ENCODE results near the gene ZNF205. TPM values are rescaled to one million over a fixed set of nuclear protein-coding genes. Genes with fewer than 3 reads are reported as not detected.

ZNF205 gene
- total and polyA plus RNA-seq, 10 of the 15 experiments (the other 5 are each of a cell fraction or from before 2014, with no cell fraction given), result 0.26 to 1.5 (median 0.78) TPM; not detected in 2

- Histone ChIP-seq H3K79me2 (ENCODE audit: control insufficient read depth, insufficient read depth, low read length) (no peaks in the 10 kb centered on the region), H4K20me1 (ENCODE audit: control insufficient read depth, insufficient read depth) (no peaks in the 10 kb centered on the region), H3K9ac (ENCODE audit: control insufficient read depth, insufficient read depth, low read length) (peak overlapping the region; percentile 81), H3K36me3 (ENCODE audit: control insufficient read depth in 2 of 2, insufficient read depth in 2 of 2, low read length in 1 of 2) (no peaks in the 10 kb centered on the region), H3K27ac (ENCODE audit: control insufficient read depth, insufficient read depth) (peak overlapping the region; percentile 41), H2AFZ (ENCODE audit: control insufficient read depth, low read depth, low read length) (peak overlapping the region; percentile 74), H3K4me3 (peak overlapping the region; percentile 96), H3K9me3 (replicated peaks; ENCODE audit: control insufficient read depth, insufficient read depth, low read length) (no peaks in the 10 kb centered on the region; the same call in 2 of the 3 replicates), H3K4me1 (ENCODE audit: control insufficient read depth, insufficient read depth, low read length) (peaks cover 17% of the 10 kb centered on the region), H3K4me2 (ENCODE audit: control insufficient read depth, insufficient read depth) (peak overlapping the region; percentile 97), H3K27me3 (replicated peaks in 1 of 2; ENCODE audit: control insufficient read depth in 2 of 2, insufficient read depth in 2 of 2, low read length in 1 of 2) (peaks cover 0 to 2% of the 10 kb centered on the region in 2 experiments; a peak in 1 of 4 replicates)
- WGBS (ENCODE audit: insufficient coverage, insufficient replicate concordance, low lambda C conversion rate, missing lambda C conversion rate), result under 1% methylated on average over 66 of the region's 70 CpGs
- intact Hi-C loops (cut with micrococcal nuclease; ENCODE audit: unreplicated experiment) (loop anchor here (1.0 to 10.0 kb wide), 2 partner anchors 8 to 106 kb away; no protein-coding TSS in a partner anchor), in situ Hi-C loops (cut with MboI) (no loop called here)
- FAIRE-seq (peak; percentile 86), ATAC-seq (peak; percentile 88), DNase-seq (ENCODE audit: low read depth, low spot score) (no peak)
- TSS peak; percentile 84 for BruUV-seq (replicated peaks)
- ChIA-PET POLR2A (interaction anchor here (0.6 to 3.6 kb wide), 7 partner anchors 9 to 1850 kb away, joined by 3 to 16 read pairs (median 6); partner anchors contain the start of gene ZNF213), CTCF (interaction anchor here (0.8 to 3.5 kb wide), 6 partner anchors 9 to 240 kb away, joined by 3 to 18 read pairs (median 4); partner anchors contain the start of gene ZNF213), SMC1A (ENCODE audit: uncharacterized antibody, unreplicated experiment) (interaction anchor here (0.8 to 1.6 kb wide), 4 partner anchors 8 to 13 kb away, joined by 4 to 5 read pairs (median 4); no protein-coding TSS in a partner anchor), RAD21 (ENCODE audit: unreplicated experiment) (interaction anchor here (0.7 to 2.5 kb wide), 7 partner anchors 8 to 1195 kb away, joined by 3 to 11 read pairs (median 3); partner anchors contain the start of gene IL32)
- TF ChIP-seq ZNF687 (IDR thresholded peaks at IDR 0.05) (no peak), ZNF622 (IDR thresholded peaks at IDR 0.05) (no peak), ETV6 (conservative IDR thresholded peaks at IDR 0.05 in 1 of 2, IDR thresholded peaks at IDR 0.05 in 1 of 2; ENCODE audit: borderline replicate concordance in 1 of 2, low read depth in 1 of 2) (peak in 1 of 2 experiments; percentile 45; a peak in 2 of 4 replicates), IRF3 (IDR thresholded peaks at IDR 0.05) (no peak), MYC (IDR thresholded peaks at IDR 0.05; ENCODE audit: insufficient read depth, insufficient read length, insufficient replicate concordance, low read length, severe bottlenecking) (no peak), RELA (IDR thresholded peaks at IDR 0.05; ENCODE audit: borderline replicate concordance, partially characterized antibody) (peak; percentile 6), EZH2 (IDR thresholded peaks at IDR 0.05; ENCODE audit: borderline replicate concordance, control insufficient read depth, low read depth, low read length) (no peak), PAX8 (IDR thresholded peaks at IDR 0.05) (no peak), ZNF592 (IDR thresholded peaks at IDR 0.05) (no peak), TCF3 (IDR thresholded peaks at IDR 0.05; ENCODE audit: borderline replicate concordance, insufficient read depth, low read depth, low read length) (0 out of 2 replicates have a peak, but pooled peaks have one; percentile 56)
Observed at GRCh38 chr16:3158510-3159314, 46.3 kb downstream of the ZNF205 start.

All from GM12878 (cell line).